HepG2 (cell line): ENCODE results near the gene IRF4. TPM values are rescaled to one million over a fixed set of nuclear protein-coding genes. Genes with fewer than 3 reads are reported as not detected.
A peak's percentile ranks its signal among the peaks of the same experiment; 100 is the strongest.
"Not testable (repeated sequence)": the region's sequence is repeated elsewhere in the genome, so short reads cannot be mapped to it uniquely, and the experiment has no call there.

Source experiments
- ATAC-seq: fragments of 200-7000 bp; cut with Tn5 transposase; 3 replicates; pipeline ENCODE4 v1.9.1; 2020; ENCODE audit warnings: mild to moderate bottlenecking, moderate library complexity
- BruUV-seq: library from RNA; stranded (reverse); fragments of 400-500 nt; replicated peaks from 2 replicates; lab custom pipeline; 2021; lab: Mats Ljungman, UMichigan
- CTCF ChIA-PET: fragments of 300-600 bp; formaldehyde crosslinking; extraction: SDS; loops from one replicate; lab custom pipeline; 2021; ENCODE audit warnings: low total read pairs, inconsistent platforms, low intra/inter-chr PET ratio; lab: Yijun Ruan, JAX
- POLR2A ChIA-PET: fragments of 350-600 bp; sonication (Branson Sonifier 250); formaldehyde crosslinking; loops from one replicate; lab custom pipeline; 2020; ENCODE audit warnings: antibody characterized with exemption, inconsistent platforms; lab: Yijun Ruan, JAX
- DNase-seq: peaks from one replicate; pipeline ENCODE4 v3.0.0-alpha.2; 2015; ENCODE audit warnings: low spot score
- FAIRE-seq: peaks from 3 replicates; lab custom pipeline; 2011; peaks lifted over from hg19 to GRCh38; lab: Jason Lieb, UNC
- H2AFZ ChIP-seq: one replicate; pipeline ENCODE4 v1.6.1; 2011; ENCODE audit warnings: low read length, inconsistent platforms
- H3K27ac ChIP-seq: fragments of 300-600 bp; 3 replicates; pipeline ENCODE4 v1.8.0; 2011; ENCODE audit warnings: mixed run types, mild to moderate bottlenecking, mixed read lengths, low read length, inconsistent platforms; ENCODE audit not compliant: insufficient read depth; ENCODE audit errors: extremely low read length
- H3K27me3 ChIP-seq, 2 experiments: fragments of 200-600 bp in 1 of 2; 2 replicates in 1 of 2; 3 replicates in 1 of 2; pipeline versions ENCODE4 v1.6.0 to v1.8.0; 2011; ENCODE audit warnings: low read length in 2 of 2, mild to moderate bottlenecking in 2 of 2, moderate library complexity in 2 of 2, inconsistent platforms in 1 of 2; ENCODE audit not compliant: insufficient read depth in 2 of 2, control insufficient read depth in 1 of 2
- H3K36me3 ChIP-seq, 2 experiments: fragments of 200-600 bp in 1 of 2; replicated peaks in 1 of 2; 2 replicates in 1 of 2; 3 replicates in 1 of 2; pipeline versions ENCODE4 v1.5.1 to v1.8.0; 2011; ENCODE audit warnings: low read length in 2 of 2, inconsistent platforms in 1 of 2; ENCODE audit not compliant: insufficient read depth in 2 of 2, control insufficient read depth in 1 of 2
- H3K4me1 ChIP-seq: 2 replicates; pipeline ENCODE4 v1.5.1; 2012; ENCODE audit warnings: low read length, inconsistent platforms; ENCODE audit not compliant: insufficient read depth
- H3K4me2 ChIP-seq: 2 replicates; pipeline ENCODE4 v1.6.0; 2011; ENCODE audit warnings: low read depth, low read length, inconsistent platforms
- H3K4me3 ChIP-seq, 3 experiments: fragments of 200-600 bp in 1 of 3; sonication (generic), shearing (Covaris generic) in 1 of 3; replicated peaks in 1 of 3; 2 replicates each; pipeline ENCODE4 v1.5.1; 2011 to 2016; ENCODE audit warnings: low read length in 3 of 3, inconsistent platforms in 2 of 3, low read depth in 2 of 3, mild to moderate bottlenecking in 2 of 3, control low read depth in 1 of 3, mixed read lengths in 1 of 3; ENCODE audit not compliant: insufficient read depth in 1 of 3
- H3K79me2 ChIP-seq: one replicate; pipeline ENCODE4 v1.6.1; 2011; ENCODE audit warnings: low read length, inconsistent platforms; ENCODE audit not compliant: insufficient read depth
- H3K9ac ChIP-seq: 2 replicates; pipeline ENCODE4 v1.6.0; 2011; ENCODE audit warnings: mild to moderate bottlenecking, low read depth, low read length, inconsistent platforms; ENCODE audit not compliant: insufficient read depth
- H3K9me3 ChIP-seq: 2 replicates; pipeline ENCODE4 v1.5.1; 2012; ENCODE audit warnings: mild to moderate bottlenecking, low read length
- H4K20me1 ChIP-seq: 2 replicates; pipeline ENCODE4 v1.6.0; 2011; ENCODE audit warnings: inconsistent platforms, mild to moderate bottlenecking, low read length, moderate library complexity; ENCODE audit not compliant: insufficient read depth
- ARHGAP35 ChIP-seq: sonication (generic); formaldehyde crosslinking; IDR thresholded peaks from 2 replicates; pipeline ENCODE4 v1.9.0; 2022; ENCODE audit warnings: mild to moderate bottlenecking, inconsistent platforms, moderate library complexity, missing genetic modification reagents, borderline replicate concordance
- ARNT2 ChIP-seq: sonication (generic); formaldehyde crosslinking; IDR thresholded peaks from 2 replicates; pipeline ENCODE4 v1.8.0; 2022; ENCODE audit warnings: mild to moderate bottlenecking, low read depth, missing genetic modification reagents, moderate library complexity
- REXO4 ChIP-seq: sonication (generic); formaldehyde crosslinking; IDR thresholded peaks from 2 replicates; pipeline ENCODE4 v1.8.0; 2022; ENCODE audit warnings: missing genetic modification reagents, mild to moderate bottlenecking, borderline replicate concordance
- SALL2 ChIP-seq: sonication (generic); formaldehyde crosslinking; IDR thresholded peaks from 2 replicates; pipeline ENCODE4 v1.8.1; 2023; ENCODE audit warnings: mild to moderate bottlenecking, missing genetic modification reagents, inconsistent platforms
- ZNF274 ChIP-seq: sonication (generic); formaldehyde crosslinking; IDR thresholded peaks from 2 replicates; pipeline ENCODE4 v1.5.1; 2020; ENCODE audit warnings: mild to moderate bottlenecking, missing genetic modification reagents
- WGBS: methylation state at CpG from one replicate; pipeline ENCODE4 v1.1.6; 2017; ENCODE audit warnings: low lambda C conversion rate; 5-methylcytosine and 5-hydroxymethylcytosine counted together
- in situ Hi-C: cut with HindIII; loops from 2 replicates; pipeline ENCODE4 v1.10.0; 2017; ENCODE audit warnings: low pct_unique_long_range_greater_than_20kb; ENCODE audit not compliant: extremely low pct_ligation_motif_present
- intact Hi-C: fragments of 100-400 bp; cut with micrococcal nuclease; formaldehyde crosslinking; loops from one replicate; pipeline ENCODE4 v1.10.0; 2022; ENCODE audit not compliant: unreplicated experiment
- polyA plus RNA-seq, 8 experiments: library from polyadenylated mRNA; depleted of rRNA in 3 of 8; stranded (reverse) in 7 of 8; unstranded in 1 of 8; fragments of >200 nt; fragmentation: Illumina TruSeq in 4 of 8; extraction: Trizol in 4 of 8; gene quantifications; 2 replicates each; pipeline versions ENCODE4 v1.2.1 to v1.2.3, GENCODE V29; 2011 to 2016; ENCODE audit warnings: low read depth in 4 of 8, missing spikeins in 1 of 8, mixed read lengths in 1 of 8; ENCODE audit not compliant: insufficient read depth in 1 of 8
- total RNA-seq, 5 experiments: library from RNA; depleted of rRNA; stranded (reverse); fragments of >200 nt; fragmentation: Illumina TruSeq; extraction: Trizol; gene quantifications; 2 replicates each; pipeline ENCODE4 v1.2.3, GENCODE V29; 2016; ENCODE audit warnings: low read depth in 1 of 5
- TF ChIP-seq, protein P1 (sequence below), 2 experiments: fragments of 450-650 bp in 1 of 2; sonication (generic) in 1 of 2; formaldehyde crosslinking; IDR thresholded peaks; 2 replicates each; pipeline versions ENCODE4 v1.5.0 to v1.8.0; 2020 to 2022; ENCODE audit warnings: mild to moderate bottlenecking in 1 of 2, missing genetic modification reagents in 1 of 2

The IRF4 gene
- total and polyA plus RNA-seq, 2 of the 13 experiments (the other 11 are each of a cell fraction or from before 2014, with no cell fraction given), result 0.07 to 0.09 TPM

DNA sequence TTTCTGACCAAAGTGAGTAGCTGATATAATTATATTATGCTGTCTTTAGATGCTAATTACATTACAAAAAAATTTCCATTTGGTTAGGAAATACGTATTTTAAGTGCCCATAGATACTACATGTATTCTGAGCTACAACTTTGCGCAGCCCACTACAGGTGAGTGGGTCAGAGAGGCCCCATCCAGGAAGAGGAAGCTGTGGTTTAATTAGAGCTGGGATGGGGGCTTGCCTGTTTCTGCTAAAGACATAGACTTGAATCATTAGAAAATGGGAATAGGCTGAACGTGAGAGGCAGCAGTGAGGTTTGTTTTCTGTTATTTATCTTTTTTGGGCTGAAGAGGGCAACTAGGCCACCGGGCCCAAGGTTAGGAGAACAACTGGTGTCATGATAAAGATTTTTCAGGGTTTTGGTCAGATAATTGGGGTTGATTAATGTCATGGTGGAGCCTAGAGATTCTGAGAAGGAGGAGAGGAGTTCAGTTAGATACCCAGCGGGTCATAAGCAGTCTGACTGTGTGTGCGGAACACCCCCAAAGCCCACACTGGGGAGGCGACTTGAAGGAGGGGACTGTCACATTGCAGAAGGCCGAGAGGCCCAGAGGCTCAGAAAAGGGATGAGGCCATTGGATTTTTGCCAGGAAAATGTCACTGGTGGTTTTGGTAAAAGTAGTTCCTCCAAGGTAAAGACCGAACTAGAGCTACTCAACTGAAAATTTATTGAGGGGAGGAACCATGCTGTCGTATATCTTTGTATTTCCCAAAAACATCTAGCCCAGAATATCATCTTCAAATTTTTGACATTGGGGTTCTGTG is 14.5 kb upstream of the IRF4 start:
- Histone ChIP-seq H4K20me1 (no peaks in the 10 kb centered on the region; the same call in 1 of the 2 replicates), H3K9me3 (no peaks in the 10 kb centered on the region), H3K79me2 (no peaks in the 10 kb centered on the region), H3K4me2 (no peak overlapping the region), H3K27me3 (peaks cover 18 to 91% of the 10 kb centered on the region in 2 experiments), H3K4me1 (no peaks in the 10 kb centered on the region), H3K36me3 (no peaks in the 10 kb centered on the region), H3K9ac (no peak overlapping the region), H3K4me3 (no peak overlapping the region), H3K27ac (no peak overlapping the region), H2AFZ (no peak overlapping the region)
- ChIA-PET POLR2A (no interaction called here), CTCF (no interaction called here)
- FAIRE-seq (peak; percentile 8), DNase-seq (no peak), ATAC-seq (no peak)
- TF ChIP-seq SALL2 (CRISPR knock-in tag), result no peak
- TF ChIP-seq ARNT2 (CRISPR knock-in tag), result no peak
- no peak for TF ChIP-seq ARHGAP35
- no peak for TF ChIP-seq REXO4 (CRISPR knock-in tag)
- no peak for TF ChIP-seq ZNF274 (CRISPR knock-in tag)
- TF ChIP-seq, protein P1, sequence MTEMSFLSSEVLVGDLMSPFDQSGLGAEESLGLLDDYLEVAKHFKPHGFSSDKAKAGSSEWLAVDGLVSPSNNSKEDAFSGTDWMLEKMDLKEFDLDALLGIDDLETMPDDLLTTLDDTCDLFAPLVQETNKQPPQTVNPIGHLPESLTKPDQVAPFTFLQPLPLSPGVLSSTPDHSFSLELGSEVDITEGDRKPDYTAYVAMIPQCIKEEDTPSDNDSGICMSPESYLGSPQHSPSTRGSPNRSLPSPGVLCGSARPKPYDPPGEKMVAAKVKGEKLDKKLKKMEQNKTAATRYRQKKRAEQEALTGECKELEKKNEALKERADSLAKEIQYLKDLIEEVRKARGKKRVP (CRISPR knock-in tag; IDR thresholded peaks at IDR 0.05), result no peak
- no TSS peak for BruUV-seq
- in situ Hi-C loops (no loop called here), intact Hi-C loops (no loop called here)
- 27% methylated on average over 10 of the region's 10 CpGs for WGBS

DNA sequence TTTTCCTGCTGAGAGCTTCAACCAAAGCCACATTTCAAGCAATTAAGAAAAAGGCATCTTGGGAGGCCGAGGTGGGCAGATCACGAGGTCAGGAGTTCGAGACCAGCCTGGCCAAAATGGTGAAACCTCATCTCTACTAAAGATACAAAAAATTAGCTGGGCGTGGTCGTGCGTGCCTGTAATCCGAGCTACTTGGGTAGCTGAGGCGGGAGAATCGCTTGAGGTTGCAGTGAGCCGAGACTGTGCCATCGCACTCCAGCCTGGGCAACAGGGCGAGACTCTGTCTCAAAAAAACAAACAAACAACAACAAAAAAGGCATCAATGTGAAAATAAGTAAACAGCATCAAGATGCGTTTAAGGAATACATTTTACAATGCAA is 13.9 kb upstream of the IRF4 start:
- H4K20me1 ChIP-seq, DNase-seq, H3K4me2 ChIP-seq, H3K4me3 ChIP-seq, H3K4me1 ChIP-seq, ATAC-seq, H3K79me2 ChIP-seq, CTCF ChIA-PET, H3K36me3 ChIP-seq, FAIRE-seq, H3K9ac ChIP-seq, H3K9me3 ChIP-seq, in situ Hi-C loops, H3K27ac ChIP-seq, POLR2A ChIA-PET, intact Hi-C loops, H2AFZ ChIP-seq, BruUV-seq: not testable (repeated sequence)
- 42% methylated on average over 13 of the region's 13 CpGs for whole genome bisulfite sequencing
- H3K27me3 ChIP-seq, result peaks cover 18 to 91% of the 10 kb centered on the region in 2 experiments
